ENCODE results near the gene CAMK1D.

The CAMK1D gene

GRCh38 chr10:12563489-12563888, 214.1 kb downstream of the CAMK1D start:
- no peak for DNase-seq (ENCODE audit: low read depth)

GRCh38 chr10:12564173-12564572, 214.8 kb downstream of the CAMK1D start:
- DNase-seq (ENCODE audit: low read depth) = no peak

DNA sequence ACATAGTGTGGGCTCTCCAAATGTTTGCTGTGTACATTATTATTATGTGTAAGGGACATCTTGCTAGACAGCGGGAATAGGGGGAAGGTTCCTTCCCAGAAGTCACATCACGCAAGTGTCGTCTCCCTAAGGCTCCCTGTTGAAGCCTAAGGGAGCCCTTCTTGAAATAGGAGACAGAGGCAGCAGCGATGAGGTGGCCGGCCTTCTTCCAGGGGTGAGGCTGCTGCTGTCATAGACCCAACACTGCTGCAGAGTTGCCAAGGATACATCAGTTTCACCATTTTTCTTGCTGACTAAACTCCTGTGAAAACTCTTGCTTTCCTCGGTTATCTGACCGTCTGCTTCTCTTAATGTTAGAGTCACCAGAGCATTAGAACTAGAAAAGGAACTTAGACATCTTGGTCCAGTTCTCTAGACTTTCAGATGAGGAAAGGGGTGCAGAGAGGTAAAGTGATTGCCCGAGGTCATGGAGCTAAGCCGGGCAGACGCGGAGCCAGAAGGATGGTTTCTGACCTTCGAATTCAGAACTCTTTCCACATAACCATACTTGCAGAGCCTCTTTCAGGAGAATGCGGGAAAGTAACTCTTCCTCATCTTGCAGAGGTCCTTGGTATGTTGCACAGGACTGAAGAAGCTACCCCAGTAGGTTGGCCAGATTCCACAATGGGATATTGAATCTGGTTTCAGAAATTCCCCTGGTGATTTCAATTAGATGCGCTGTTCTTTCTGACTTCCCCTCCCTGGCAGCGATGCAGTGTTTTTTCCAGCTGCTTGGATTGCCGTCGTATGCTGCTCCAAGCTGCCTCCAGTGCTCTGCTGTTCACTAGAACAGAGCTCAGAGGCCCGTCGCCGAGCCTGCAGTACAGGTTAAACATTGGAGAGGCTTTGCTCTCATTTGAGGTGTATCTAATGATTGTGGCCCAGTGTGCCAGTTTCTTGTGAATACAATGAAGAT, 217.1 kb downstream of the CAMK1D start:
- DNase-seq (ENCODE audit: low read depth) = no peak

GRCh38 chr10:12568391-12569009, 219.2 kb downstream of the CAMK1D start:
- no peak for DNase-seq (ENCODE audit: low read depth)

- no peak for DNase-seq (ENCODE audit: low read depth)
Measured at GRCh38 chr10:12572281-12572680, 222.9 kb downstream of the CAMK1D start.

- DNase-seq (ENCODE audit: low read depth) = no peak
Measured at GRCh38 chr10:12577610-12578009, 228.3 kb downstream of the CAMK1D start.

DNA sequence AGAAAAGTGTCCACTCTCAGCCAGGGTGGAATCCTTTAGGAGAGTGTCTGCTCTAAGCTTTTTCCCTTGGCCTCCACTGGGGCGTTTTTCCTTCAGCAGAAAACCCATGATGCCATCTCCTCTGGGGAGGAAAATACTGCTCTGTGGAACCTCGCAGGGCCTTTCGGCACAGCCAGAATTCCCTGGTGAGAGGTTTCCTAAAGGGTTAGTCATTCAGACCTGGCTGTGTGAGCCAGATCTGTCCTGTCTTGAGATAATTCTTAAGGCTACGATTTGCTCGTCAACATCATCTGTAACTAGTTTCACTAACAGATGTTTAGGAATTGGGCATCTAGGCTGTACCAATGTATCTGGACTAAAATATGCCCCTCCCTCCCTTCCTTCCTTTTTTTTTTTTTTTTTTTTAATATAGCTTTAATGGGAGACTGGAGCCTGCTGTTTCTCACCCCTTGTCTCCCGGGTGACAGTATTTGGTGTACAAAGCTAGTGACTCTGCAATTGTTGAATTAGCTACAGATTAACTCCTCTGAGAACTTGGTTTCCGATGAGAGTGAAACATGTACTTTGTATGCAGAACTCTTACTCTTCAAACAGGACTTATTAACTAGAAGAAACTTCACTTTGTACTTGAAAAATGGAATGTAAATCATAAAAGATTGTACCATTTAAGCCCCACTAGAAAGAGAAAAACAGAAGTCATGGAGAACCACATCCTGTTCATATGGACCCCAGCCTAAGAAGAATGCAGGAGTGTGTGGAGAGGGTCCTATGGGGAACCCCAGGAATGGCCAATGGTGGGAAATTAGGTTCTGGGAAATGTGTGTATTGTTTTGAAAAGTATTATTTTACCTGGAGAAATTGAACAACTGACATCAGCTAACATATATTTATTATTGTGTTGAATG, 230.9 kb downstream of the CAMK1D start:
- no peak for DNase-seq (ENCODE audit: low read depth)

DNA sequence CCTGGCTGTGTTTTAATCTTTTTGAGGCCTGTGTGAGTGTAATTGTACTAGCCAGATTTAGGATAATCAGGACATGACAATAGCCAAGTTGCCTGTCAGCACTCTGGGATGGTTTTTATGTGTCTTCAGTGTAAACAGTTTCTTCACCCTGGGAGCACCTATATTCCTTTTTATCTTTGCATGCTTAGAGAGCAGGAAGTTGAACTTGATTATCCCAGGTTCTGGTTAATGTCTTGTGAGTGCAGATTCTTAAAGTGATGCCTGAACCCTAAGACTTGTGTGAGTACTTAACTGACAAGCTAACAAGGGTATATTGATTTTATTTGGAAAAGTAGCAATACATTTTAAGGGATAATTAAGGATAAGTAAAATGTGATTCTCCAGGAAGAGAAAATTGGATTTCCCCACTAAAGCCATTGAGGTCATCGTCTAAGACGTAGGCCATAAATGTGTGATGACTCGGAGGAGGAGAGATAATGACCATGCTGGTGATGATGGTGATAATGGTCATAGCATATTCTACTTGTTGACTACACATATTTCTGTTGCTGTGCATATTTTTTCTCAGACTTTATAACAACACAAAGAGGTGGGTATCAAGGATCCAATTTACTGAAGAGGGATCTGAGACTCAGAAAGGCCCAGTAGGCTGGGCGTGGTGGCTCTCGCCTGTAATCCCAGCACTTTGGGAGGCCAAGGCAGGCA, 234.7 kb downstream of the CAMK1D start:
- DNase-seq (ENCODE audit: low read depth) = no peak

DNA sequence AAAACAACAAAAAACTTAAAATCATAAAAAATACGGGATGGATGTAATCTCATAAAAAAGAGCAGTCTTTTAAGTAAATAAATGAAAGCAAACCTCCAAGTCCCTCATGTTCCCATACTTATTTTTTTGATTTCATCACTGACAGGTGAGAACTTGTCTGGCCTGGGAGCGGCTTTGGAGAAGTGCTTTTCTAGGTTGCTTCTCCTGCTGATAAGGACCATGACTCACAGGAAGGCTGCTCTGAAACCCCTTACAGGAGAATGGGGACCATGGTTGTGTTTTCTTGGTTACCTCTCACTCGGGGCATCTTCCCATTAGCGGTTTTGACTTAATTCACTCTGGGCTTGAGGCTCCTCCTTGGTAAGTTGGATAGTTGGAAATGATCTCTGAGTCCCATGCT, 237.4 kb downstream of the CAMK1D start:
- DNase-seq (ENCODE audit: low read depth) = no peak

DNA sequence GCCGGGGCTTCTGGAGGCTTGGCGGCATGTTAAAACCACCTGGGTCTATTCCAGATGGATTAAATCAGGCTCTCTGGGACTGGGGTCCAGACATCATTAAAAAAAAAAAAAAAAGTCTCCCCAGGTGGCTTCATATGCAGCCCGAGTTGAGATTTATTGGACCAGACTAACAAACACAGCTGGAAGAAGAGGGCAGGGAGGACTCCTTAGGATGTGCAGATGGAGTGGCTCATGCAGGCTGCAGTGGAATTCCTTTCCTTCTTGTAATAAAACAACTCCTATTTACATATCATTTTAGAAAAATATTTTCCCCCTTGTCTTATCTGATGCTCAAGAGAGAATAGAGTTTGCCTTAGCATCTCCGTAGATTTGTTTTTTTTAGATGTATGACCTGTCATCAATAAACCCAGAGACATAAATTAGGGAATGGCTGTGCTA, 238.1 kb downstream of the CAMK1D start:
- no peak for DNase-seq (ENCODE audit: low read depth)

DNA sequence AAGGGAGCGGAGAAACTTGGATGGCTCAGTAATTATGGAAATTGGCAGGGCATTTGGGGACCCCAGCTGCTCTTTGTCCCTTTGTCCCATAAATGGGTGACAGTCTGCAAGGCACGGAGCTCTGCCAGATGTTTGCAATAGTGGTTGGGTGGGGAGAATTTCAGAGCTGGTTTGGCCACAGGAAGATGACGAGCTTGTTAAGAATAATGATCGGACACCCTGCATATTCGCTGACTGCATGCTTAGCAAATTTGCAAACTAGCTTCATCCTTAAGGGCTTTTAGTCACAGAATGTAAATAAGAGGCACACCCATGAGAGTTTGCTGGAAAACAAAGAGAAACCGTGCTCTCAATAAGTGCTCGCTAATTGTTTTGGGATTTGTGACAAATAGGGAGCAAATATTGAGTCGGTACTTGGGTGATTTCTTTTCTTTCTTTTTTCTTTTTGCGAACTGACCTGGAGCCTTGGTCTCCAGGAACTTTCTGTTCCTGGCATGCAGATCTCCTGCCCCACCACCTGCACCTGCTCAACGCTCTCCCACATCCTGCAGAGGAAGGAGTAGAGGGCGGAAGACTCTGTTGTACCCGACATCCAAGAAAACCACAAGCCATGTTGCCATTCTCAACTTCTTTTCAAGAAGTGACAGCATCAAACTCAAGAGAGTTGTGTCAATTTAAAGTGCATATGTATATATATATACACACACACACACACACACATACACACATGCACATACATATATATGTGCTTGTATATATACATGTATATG, 238.9 kb downstream of the CAMK1D start:
- no peak for DNase-seq (ENCODE audit: low read depth)

GRCh38 chr10:12589291-12589690, 239.9 kb downstream of the CAMK1D start:
- no peak for DNase-seq (ENCODE audit: low read depth)

- no peak for DNase-seq (ENCODE audit: low read depth)
Measured at GRCh38 chr10:12589791-12590190, 240.4 kb downstream of the CAMK1D start.

DNA sequence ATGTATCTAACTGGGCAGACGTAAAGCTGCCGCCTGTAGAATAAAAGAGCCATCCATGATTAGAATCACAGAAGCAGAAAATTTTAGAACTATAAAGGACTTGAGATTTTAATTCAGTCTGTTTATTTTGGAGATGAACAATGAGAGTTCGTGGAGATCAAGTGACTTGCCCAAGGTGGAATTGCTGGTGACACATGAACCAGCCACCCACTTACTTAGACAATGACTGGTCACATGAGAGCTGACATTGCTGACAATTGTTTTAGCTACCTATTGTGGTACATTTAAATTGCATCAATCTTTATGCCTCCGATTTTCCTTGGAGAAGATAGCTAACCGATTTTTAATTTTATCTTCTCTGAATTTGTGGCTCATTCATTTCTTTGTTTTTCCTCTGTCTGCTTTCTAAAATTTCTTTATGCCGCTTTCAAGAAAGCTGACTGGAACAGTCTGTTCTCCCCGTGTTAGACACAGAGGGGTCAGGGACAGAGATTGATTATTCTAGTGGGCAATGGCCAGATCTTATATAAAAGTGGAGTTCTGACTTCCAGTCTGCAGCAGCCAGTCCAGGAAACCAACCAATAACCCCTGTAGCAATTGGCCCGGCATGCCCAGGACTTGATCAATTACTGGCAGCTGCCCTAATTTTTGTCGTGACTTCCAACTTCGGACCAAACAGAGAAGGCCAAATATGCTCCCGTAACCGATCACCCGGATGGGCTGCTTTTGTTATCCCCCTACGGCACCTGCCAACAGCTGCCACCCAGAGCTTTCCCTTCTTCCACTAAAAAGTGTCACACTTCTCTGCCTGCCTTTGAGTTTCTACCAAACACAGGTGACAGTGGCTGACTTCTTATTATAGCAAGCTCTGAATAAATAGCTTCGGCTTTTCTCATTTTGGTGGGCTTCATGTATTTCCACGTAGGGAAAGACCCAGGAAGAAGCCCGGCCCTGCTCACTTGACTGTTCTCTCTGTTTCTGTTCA, 241.6 kb downstream of the CAMK1D start:
- DNase-seq (ENCODE audit: low read depth) = no peak

- DNase-seq (ENCODE audit: low read depth) = no peak
Measured at GRCh38 chr10:12592967-12593366, 243.6 kb downstream of the CAMK1D start.

GRCh38 chr10:12594448-12594944, 245.1 kb downstream of the CAMK1D start:
- DNase-seq (ENCODE audit: low read depth) = no peak

GRCh38 chr10:12595936-12596576, 246.7 kb downstream of the CAMK1D start:
- DNase-seq (ENCODE audit: low read depth) = no peak

DNA sequence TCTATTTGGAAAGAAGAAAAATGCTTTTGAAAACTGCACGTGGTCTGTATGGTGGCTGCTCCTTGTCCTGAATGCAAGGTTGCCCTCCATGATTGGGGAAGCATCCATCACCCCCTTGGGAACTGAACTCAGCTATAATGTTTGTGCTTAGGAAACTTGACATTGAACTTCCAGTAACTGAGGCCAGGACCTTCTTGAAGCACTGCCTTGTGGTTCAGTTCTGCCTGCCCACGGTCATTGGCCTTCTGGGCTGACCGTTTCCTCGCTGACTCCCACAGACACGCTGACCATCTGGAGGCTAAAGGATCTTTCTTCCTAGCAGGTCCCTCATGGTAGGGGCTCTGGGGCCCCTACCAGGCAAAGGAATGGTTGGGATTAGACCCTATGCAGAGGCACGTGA, 247.8 kb downstream of the CAMK1D start:
- DNase-seq (ENCODE audit: low read depth) = no peak

Measured in GM04503 (cell line).